HepG2 (cell line): Measurements from ENCODE around the gene KIAA1549. TPM values are rescaled to one million over a fixed set of nuclear protein-coding genes. Genes with fewer than 3 reads are reported as not detected.

Source experiments
- HMG20B ChIP-seq: conservative IDR thresholded peaks from 2 replicates; pipeline ENCODE4 v1.6.1; 2016; ENCODE audit warnings: missing genetic modification reagents, missing compliant biosample characterization
- HOXA9 ChIP-seq: sonication (generic); formaldehyde crosslinking; IDR thresholded peaks from 2 replicates; pipeline ENCODE4 v1.8.1; 2022; ENCODE audit warnings: missing genetic modification reagents, mild to moderate bottlenecking, moderate library complexity, borderline replicate concordance
- KAT8 ChIP-seq: IDR thresholded peaks from 2 replicates; pipeline ENCODE4 v1.6.1; 2016; ENCODE audit warnings: missing genetic modification reagents, missing compliant biosample characterization
- MEIS2 ChIP-seq: sonication (generic); formaldehyde crosslinking; IDR thresholded peaks from 2 replicates; pipeline ENCODE4 v1.9.0; 2021; ENCODE audit warnings: mild to moderate bottlenecking, missing genetic modification reagents
- NPAS2 ChIP-seq: sonication (generic); formaldehyde crosslinking; IDR thresholded peaks from 2 replicates; pipeline ENCODE4 v1.8.0; 2022; ENCODE audit warnings: mild to moderate bottlenecking, missing genetic modification reagents, borderline replicate concordance
- RBM39 ChIP-seq: fragments of 200-400 bp; formaldehyde crosslinking; IDR thresholded peaks from one replicate; pipeline ENCODE4 v1.6.1; 2018; ENCODE audit warnings: antibody characterized with exemption, mild to moderate bottlenecking, low read depth, low read length; ENCODE audit not compliant: poor library complexity, severe bottlenecking
- RFX1 ChIP-seq: fragments of 450-650 bp; IDR thresholded peaks from 2 replicates; pipeline ENCODE4 v1.6.1; 2017
- RXRA ChIP-seq: sonication (generic); formaldehyde crosslinking; IDR thresholded peaks from 2 replicates; pipeline ENCODE4 v1.5.1; 2020; ENCODE audit warnings: missing genetic modification reagents
- SOX13 ChIP-seq, 3 experiments: fragments of 450-650 bp in 1 of 3; sonication (generic) in 1 of 3; formaldehyde crosslinking in 1 of 3; IDR thresholded peaks in 2 of 3; conservative IDR thresholded peaks in 1 of 3; 2 replicates each; pipeline versions ENCODE4 v1.5.0 to v1.6.1; 2016 to 2020; ENCODE audit warnings: antibody characterized with exemption in 1 of 3, mild to moderate bottlenecking in 1 of 3, missing compliant biosample characterization in 1 of 3, missing genetic modification reagents in 1 of 3, moderate library complexity in 1 of 3
- SPEN ChIP-seq: sonication (generic); formaldehyde crosslinking; IDR thresholded peaks from 2 replicates; pipeline ENCODE4 v1.5.1; 2020; ENCODE audit warnings: low read depth, mild to moderate bottlenecking, missing genetic modification reagents
- SRF ChIP-seq: IDR thresholded peaks from 2 replicates; pipeline ENCODE4 v1.6.1; 2011; ENCODE audit warnings: mild to moderate bottlenecking, low read depth, low read length, moderate library complexity
- SRSF4 ChIP-seq: fragments of 200-400 bp; formaldehyde crosslinking; IDR thresholded peaks from one replicate; pipeline ENCODE4 v1.6.1; 2018; ENCODE audit warnings: mild to moderate bottlenecking, low read depth, low read length, moderate library complexity; ENCODE audit not compliant: poor library complexity, severe bottlenecking
- SRY ChIP-seq: sonication (generic); formaldehyde crosslinking; IDR thresholded peaks from 2 replicates; pipeline ENCODE4 v1.8.0; 2022; ENCODE audit warnings: mild to moderate bottlenecking, missing genetic modification reagents
- TEAD2 ChIP-seq: sonication (generic); formaldehyde crosslinking; IDR thresholded peaks from 2 replicates; pipeline ENCODE4 v1.9.0; 2021; ENCODE audit warnings: missing genetic modification reagents
- TP53 ChIP-seq: sonication (generic); formaldehyde crosslinking; conservative IDR thresholded peaks from 2 replicates; pipeline ENCODE4 v1.4.0; 2020; ENCODE audit warnings: missing genetic modification reagents
- ZBTB7A ChIP-seq: sonication (generic); formaldehyde crosslinking; IDR thresholded peaks from 2 replicates; pipeline ENCODE4 v1.8.0; 2022; ENCODE audit warnings: mild to moderate bottlenecking, missing genetic modification reagents
- ZFYVE20 ChIP-seq: sonication (generic); formaldehyde crosslinking; IDR thresholded peaks from 2 replicates; pipeline ENCODE4 v1.8.0; 2023; ENCODE audit warnings: low read depth, mild to moderate bottlenecking, moderate library complexity, missing genetic modification reagents, borderline replicate concordance
- ZNF501 ChIP-seq: sonication (generic); formaldehyde crosslinking; IDR thresholded peaks from 2 replicates; pipeline ENCODE4 v1.5.1; 2020; ENCODE audit warnings: mild to moderate bottlenecking, moderate library complexity, missing genetic modification reagents
- ZNF543 ChIP-seq: sonication (generic); formaldehyde crosslinking; IDR thresholded peaks from 2 replicates; pipeline ENCODE4 v1.4.0; 2020; ENCODE audit warnings: mild to moderate bottlenecking, missing genetic modification reagents
- ZNF614 ChIP-seq: IDR thresholded peaks from 2 replicates; pipeline ENCODE4 v1.6.1; 2018; ENCODE audit warnings: missing biosample characterization, missing genetic modification reagents, inconsistent platforms, borderline replicate concordance
- ZNF674 ChIP-seq: sonication (generic); formaldehyde crosslinking; IDR thresholded peaks from 2 replicates; pipeline ENCODE4 v1.5.0; 2020; ENCODE audit warnings: low read depth, mild to moderate bottlenecking, missing genetic modification reagents
- ZNF780A ChIP-seq: sonication (generic); formaldehyde crosslinking; IDR thresholded peaks from 2 replicates; pipeline ENCODE4 v1.8.0; 2022; ENCODE audit warnings: mild to moderate bottlenecking, missing genetic modification reagents, moderate library complexity
- polyA plus RNA-seq, 8 experiments: library from polyadenylated mRNA; depleted of rRNA in 3 of 8; stranded (reverse) in 7 of 8; unstranded in 1 of 8; fragments of >200 nt; fragmentation: Illumina TruSeq in 4 of 8; extraction: Trizol in 4 of 8; gene quantifications; 2 replicates each; pipeline versions ENCODE4 v1.2.1 to v1.2.3, GENCODE V29; 2011 to 2016; ENCODE audit warnings: low read depth in 4 of 8, missing spikeins in 1 of 8, mixed read lengths in 1 of 8; ENCODE audit not compliant: insufficient read depth in 1 of 8
- total RNA-seq, 5 experiments: library from RNA; depleted of rRNA; stranded (reverse); fragments of >200 nt; fragmentation: Illumina TruSeq; extraction: Trizol; gene quantifications; 2 replicates each; pipeline ENCODE4 v1.2.3, GENCODE V29; 2016; ENCODE audit warnings: low read depth in 1 of 5

The KIAA1549 gene
- total and polyA plus RNA-seq, 2 of the 13 experiments (the other 11 are each of a cell fraction or from before 2014, with no cell fraction given): 1.1 to 1.8 TPM

GRCh38 chr7:138980563-138981291 lies 462 bp downstream of the KIAA1549 start (continued):
- TF ChIP-seq RBM39: no peak
- no peak for TF ChIP-seq HOXA9
- 0 out of 2 replicates have a peak, but pooled peaks have one; percentile 37 for TF ChIP-seq SRY (CRISPR knock-in tag)
- TF ChIP-seq RXRA: no peak
- no peak for TF ChIP-seq SRF
- TF ChIP-seq TP53 (CRISPR knock-in tag): no peak
- TF ChIP-seq ZNF501 (CRISPR knock-in tag): peak; percentile 71
- TF ChIP-seq HMG20B (CRISPR knock-in tag): no peak
- TF ChIP-seq NPAS2 (CRISPR knock-in tag): no peak
- no peak for TF ChIP-seq SOX13 (IDR thresholded peaks at IDR 0.05)
- no peak for TF ChIP-seq SOX13 (CRISPR knock-in tag; conservative IDR thresholded peaks at IDR 0.05 in 1 of 2, IDR thresholded peaks at IDR 0.05 in 1 of 2)
- no peak for TF ChIP-seq ZNF543 (CRISPR knock-in tag)
- no peak for TF ChIP-seq ZNF614 (CRISPR knock-in tag)
- TF ChIP-seq ZNF780A (CRISPR knock-in tag): no peak
- TF ChIP-seq SRSF4: no peak
- no peak for TF ChIP-seq RFX1
- TF ChIP-seq ZFYVE20 (CRISPR knock-in tag): no peak
- TF ChIP-seq SPEN: no peak
- TF ChIP-seq ZBTB7A (CRISPR knock-in tag): no peak
- no peak for TF ChIP-seq ZNF674 (CRISPR knock-in tag)
- TF ChIP-seq KAT8 (CRISPR knock-in tag): no peak
- TF ChIP-seq MEIS2 (CRISPR knock-in tag): no peak
- no peak for TF ChIP-seq TEAD2 (CRISPR knock-in tag)
